Mucosa of stomach (tissue), 1 donor: ENCODE measurements around the gene GPC1.
A peak's percentile ranks its signal among the peaks of the same experiment; 100 is the strongest.

Experiments
- H3K27me3 ChIP-seq: one replicate; pipeline ENCODE4 v1.7.0; 2013; ENCODE audit warnings: mild to moderate bottlenecking, low read length; ENCODE audit not compliant: control insufficient read depth, insufficient read depth
- H3K36me3 ChIP-seq: one replicate; pipeline ENCODE4 v1.7.0; 2013; ENCODE audit warnings: low read length; ENCODE audit not compliant: control insufficient read depth, insufficient read depth
- H3K4me1 ChIP-seq: one replicate; pipeline ENCODE4 v1.7.0; 2013; ENCODE audit warnings: mild to moderate bottlenecking, low read length; ENCODE audit not compliant: control insufficient read depth, insufficient read depth
- H3K4me3 ChIP-seq: one replicate; pipeline ENCODE4 v1.7.0; 2013; ENCODE audit warnings: low read length
- H3K9ac ChIP-seq: one replicate; pipeline ENCODE4 v1.7.0; 2013; ENCODE audit warnings: mild to moderate bottlenecking, low read length, moderate library complexity
- H3K9me3 ChIP-seq: one replicate; pipeline ENCODE4 v1.7.0; 2013; ENCODE audit warnings: mild to moderate bottlenecking, low read length, moderate library complexity; ENCODE audit not compliant: control insufficient read depth
- donor health status: Pancreatic carcinoma.

Gene GPC1

DNA sequence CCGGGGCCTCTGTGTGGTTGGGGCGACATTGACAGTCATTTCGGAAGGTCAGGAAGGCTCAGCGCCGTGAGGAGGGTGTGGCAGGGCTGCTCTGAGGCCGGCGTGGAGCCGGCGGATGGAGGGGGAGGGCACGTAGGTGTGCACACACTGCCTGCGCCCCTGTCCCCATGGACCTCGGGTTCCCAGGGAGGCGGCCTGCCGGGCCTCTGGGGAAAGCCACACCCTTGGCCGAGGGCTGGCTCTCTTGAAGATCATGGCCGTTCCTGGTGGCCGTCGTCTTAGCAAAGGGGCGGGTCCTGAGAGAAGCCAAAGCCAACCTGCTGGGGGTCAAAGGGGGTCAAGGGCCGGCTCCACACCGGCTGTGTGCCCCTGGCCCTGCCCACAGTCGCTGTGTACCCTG, 11.9 kb downstream of the GPC1 start:
- no peaks in the 10 kb centered on the region for H3K36me3 ChIP-seq
- no peak overlapping the region for H3K9ac ChIP-seq
- H3K4me1 ChIP-seq, result peaks cover 31% of the 10 kb centered on the region
- no peaks in the 10 kb centered on the region for H3K9me3 ChIP-seq
- H3K27me3 ChIP-seq, result peaks cover 16% of the 10 kb centered on the region
- no peak overlapping the region for H3K4me3 ChIP-seq

DNA sequence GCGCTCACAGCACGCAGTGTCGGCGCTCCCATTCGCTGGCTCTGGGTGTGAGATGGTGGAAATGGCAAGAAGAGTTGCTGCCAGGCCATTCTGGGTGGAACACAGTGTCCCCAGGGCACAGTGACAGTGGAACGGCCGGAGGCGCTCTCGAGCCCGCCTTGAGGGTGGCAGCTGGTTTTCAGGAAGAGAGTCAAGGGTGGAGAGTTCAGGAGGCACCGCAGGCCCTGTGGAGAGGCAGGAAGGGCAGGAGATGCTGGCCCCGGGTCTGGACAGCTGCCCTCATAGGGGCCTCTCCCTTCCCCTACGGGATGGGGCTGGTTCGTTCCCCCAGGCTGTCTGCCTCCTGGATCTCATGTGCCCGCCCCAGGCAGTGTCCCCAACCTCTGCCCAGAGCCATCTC, 12.5 kb downstream of the GPC1 start:
- Histone ChIP-seq H3K4me3 (no peak overlapping the region), H3K9me3 (no peaks in the 10 kb centered on the region), H3K27me3 (peaks cover 15% of the 10 kb centered on the region), H3K4me1 (peaks cover 32% of the 10 kb centered on the region), H3K9ac (no peak overlapping the region), H3K36me3 (no peaks in the 10 kb centered on the region)

DNA sequence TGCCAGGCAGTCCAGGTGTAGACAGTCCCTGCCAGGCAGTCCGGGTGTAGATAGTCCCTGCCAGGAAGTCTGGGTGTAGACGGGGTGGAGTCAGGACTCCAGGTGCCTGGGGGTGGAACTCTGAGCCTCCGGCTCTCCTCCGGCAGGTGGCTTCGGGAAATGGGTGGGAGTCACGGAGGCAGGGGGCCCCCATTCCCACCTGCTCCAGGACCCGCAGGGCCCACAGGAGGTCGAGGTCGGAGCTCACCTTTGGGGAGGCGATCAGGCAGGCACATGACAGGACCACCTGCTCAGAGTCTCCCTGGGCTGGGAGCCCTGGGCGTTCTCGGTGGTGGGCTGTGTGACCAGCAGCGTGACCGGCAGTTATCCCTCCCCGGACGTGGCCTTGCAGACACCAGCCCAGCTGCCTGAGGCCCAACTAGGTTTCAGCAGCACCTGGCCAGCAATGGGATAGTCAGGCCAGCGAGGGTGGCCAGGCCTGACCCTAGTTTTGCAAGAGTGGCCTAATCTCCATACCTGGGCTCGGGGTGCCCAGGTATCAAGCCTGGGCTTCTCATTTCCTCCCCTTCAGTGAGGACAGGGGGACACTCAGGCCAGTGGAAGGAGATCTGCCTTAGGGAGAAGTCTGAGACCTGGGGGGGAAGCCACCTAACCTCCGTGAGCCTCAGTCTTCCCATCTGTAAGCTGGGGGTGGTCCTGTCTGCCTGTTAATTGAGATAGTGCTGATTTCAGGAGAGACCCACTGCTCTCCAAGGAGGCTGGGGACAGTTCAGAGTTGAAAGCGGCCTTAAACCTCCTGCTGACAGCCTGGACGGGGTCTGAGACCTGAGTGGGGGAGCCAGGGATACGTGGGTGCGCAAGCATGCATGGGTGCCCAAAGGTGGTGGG, 13.2 kb downstream of the GPC1 start:
- H3K4me3 ChIP-seq, result no peak overlapping the region
- peaks cover 15% of the 10 kb centered on the region for H3K27me3 ChIP-seq
- H3K36me3 ChIP-seq, result no peaks in the 10 kb centered on the region
- H3K4me1 ChIP-seq, result peaks cover 32% of the 10 kb centered on the region
- no peak overlapping the region for H3K9ac ChIP-seq
- no peaks in the 10 kb centered on the region for H3K9me3 ChIP-seq

DNA sequence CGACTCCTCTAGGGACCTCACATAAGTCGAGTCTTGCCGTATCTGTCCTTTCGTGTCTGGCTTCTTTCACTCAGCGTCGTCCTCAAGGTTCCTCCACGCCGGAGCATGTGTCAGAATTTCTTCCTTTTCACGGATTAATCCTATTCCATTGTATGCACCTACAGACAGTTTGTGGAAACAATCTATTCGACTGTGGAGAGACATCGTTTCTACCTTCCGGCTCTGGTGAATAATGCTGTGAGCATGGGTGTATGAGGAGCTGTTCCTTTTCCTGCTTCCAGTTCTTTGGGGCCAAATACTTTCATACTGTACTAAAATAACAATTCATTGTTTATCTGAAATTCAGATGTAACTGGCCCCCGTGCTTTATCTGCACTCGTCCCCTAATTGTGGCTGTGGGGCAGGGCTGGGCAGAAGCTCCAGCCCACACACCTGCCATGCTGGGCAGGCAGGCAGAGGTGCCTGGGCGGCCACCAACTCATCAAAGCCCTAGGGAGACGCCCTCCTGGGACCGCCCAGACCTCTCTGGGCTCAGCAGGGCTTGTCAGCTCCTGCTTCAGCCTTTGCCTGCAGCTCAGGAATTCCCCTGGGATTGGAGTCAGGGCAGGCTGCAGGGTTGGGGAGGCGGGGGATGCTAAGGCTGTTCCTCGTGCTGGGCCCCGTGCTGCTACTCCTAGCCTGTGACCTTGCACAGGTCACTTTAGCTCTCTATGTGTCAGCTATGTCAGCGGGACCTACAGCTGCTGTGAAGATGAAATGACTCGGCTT, 14.5 kb downstream of the GPC1 start:
- Histone ChIP-seq H3K9me3 (no peaks in the 10 kb centered on the region), H3K4me1 (peaks cover 32% of the 10 kb centered on the region), H3K27me3 (peaks cover 28% of the 10 kb centered on the region), H3K36me3 (no peaks in the 10 kb centered on the region), H3K4me3 (no peak overlapping the region), H3K9ac (no peak overlapping the region)

DNA sequence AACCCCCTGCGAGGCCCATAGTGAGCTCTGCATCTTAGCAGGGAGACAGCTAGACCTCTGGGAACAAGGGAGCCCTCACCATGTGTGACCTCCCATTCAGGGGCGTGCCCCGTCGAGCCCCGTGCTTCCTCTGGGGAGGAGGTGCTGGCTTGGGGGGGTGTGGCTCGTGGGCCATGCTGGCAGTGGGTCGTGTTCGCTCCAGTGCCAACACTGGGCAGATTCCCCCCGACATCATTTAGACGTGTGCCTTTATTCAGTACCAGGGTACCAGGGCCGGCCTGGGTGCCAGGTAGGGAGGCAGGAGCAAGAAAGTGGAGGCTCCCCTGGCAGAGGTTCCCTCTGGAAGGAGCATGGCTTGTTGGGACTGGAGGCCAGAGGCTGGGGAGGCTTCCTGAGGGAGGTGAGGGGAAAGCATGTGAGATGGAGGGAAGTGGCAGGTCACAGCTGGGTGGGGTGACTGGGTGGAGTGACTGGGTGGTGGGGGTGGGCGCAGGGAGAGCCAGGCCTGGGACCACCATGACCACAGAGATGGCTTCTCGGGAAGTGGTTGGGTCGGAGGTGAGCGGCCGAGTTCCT, 15.2 kb downstream of the GPC1 start:
- H3K4me3 ChIP-seq, result no peak overlapping the region
- H3K9ac ChIP-seq, result no peak overlapping the region
- H3K4me1 ChIP-seq, result peaks cover 38% of the 10 kb centered on the region
- H3K9me3 ChIP-seq, result no peaks in the 10 kb centered on the region
- H3K27me3 ChIP-seq, result peaks cover 35% of the 10 kb centered on the region
- no peaks in the 10 kb centered on the region for H3K36me3 ChIP-seq

DNA sequence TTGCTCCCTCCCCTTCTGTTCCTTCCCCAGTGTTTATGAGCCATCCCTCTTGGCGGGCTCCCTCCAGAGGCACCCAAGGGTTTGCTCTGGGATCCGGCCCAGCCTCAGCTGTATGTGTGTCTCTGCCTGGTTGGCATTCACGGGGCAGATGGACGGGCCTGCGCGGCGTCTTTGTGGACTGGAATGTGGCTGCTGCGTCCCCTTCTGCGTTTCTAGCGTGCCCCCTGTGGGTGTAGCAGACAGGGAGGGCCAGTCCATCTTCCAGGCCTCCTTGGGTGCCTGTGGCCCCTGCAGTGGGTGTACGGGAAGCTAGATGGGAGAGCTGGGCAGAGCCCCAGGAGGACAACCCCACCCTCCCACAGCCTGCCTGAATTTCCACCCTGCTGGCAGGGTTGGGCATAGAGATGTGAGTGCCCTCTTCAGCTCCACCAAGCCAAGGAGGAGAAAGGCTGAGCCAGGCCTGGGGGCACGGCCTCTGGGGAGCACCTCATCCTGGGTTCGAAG, 15.7 kb downstream of the GPC1 start:
- Histone ChIP-seq H3K9ac (no peak overlapping the region), H3K4me3 (no peak overlapping the region), H3K27me3 (peaks cover 40% of the 10 kb centered on the region), H3K4me1 (peaks cover 40% of the 10 kb centered on the region), H3K9me3 (no peaks in the 10 kb centered on the region), H3K36me3 (no peaks in the 10 kb centered on the region)

DNA sequence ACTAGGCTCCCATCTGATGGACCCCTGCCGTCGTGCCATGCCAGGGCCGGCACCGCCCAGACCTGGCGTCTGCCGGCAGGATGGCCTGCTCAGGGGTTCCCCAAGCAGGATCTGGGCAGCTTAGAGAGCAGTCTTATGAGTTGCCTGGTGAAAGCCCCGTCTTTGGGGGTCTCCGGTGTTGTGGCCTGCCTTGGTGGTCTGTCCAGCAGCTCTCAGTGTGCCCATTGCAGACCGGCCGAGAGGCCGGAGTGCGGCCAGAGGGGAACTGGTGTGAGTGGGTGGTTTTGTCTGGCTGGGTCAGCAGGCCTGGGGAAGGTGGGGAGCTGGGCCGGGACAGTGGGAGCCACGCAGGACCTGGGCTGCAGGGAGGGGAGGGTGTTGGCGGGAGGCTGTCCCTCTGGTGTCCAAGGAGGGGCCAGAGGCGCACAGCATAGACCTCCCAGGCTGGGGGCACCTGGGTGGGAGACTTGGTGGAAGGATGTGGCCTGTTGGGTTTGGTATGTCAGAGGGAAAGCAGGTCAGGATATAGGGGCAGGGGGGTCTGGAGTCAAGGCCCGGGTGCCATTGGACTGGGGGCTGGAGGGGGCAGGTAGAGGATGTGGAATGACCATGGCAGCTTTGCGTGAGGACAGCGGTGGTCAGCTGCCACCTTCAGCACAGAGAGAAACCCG, 16.5 kb downstream of the GPC1 start:
- H3K4me3 ChIP-seq, result no peak overlapping the region
- no peaks in the 10 kb centered on the region for H3K36me3 ChIP-seq
- H3K9ac ChIP-seq, result peak overlapping the region; percentile 3
- H3K4me1 ChIP-seq, result peaks cover 48% of the 10 kb centered on the region
- H3K27me3 ChIP-seq, result peaks cover 47% of the 10 kb centered on the region
- H3K9me3 ChIP-seq, result no peaks in the 10 kb centered on the region

DNA sequence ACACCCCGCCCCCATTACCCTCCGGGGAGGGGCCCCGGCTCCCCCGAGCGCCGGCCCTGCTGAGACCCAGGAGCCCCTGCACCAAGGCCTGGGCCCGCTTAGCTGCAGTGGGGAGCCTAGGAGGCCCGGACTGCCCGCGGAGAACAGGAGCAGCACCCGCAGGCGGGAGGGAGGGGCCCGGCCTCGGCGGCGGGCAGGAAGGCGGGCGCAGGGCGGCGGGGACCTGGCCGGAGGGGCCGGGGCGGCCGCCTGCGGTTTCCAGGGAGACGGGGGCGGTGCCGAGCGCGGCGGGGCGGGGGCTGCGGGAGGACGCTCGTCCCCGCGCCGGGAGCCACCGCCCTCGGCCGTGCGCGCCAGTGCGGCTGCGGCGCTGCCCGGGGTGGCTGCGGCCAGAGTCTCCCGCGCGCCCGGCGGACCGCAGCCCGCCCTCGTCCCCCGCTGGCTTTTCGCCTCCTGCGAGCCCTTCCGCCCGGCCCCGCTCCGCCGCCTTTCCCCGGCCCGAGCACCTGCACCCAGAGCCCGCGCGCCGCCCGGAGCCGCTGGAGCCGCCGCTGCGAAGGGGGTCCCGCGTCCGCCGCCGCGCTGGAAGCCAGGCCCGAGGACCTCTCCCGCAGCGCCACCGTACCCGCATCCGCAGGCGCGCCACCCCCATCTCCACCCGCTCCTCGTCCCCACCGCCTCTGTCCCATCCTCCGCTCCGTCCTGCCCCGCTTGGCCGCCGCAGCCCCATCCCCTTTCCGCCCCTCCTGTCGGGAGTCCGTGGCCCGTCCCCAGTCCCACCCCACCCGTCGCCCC, 17.2 kb downstream of the GPC1 start:
- H3K36me3 ChIP-seq, result no peaks in the 10 kb centered on the region
- peak overlapping the region; percentile 3 for H3K9ac ChIP-seq
- no peak overlapping the region for H3K4me3 ChIP-seq
- peaks cover 49% of the 10 kb centered on the region for H3K4me1 ChIP-seq
- H3K27me3 ChIP-seq, result peaks cover 48% of the 10 kb centered on the region
- no peaks in the 10 kb centered on the region for H3K9me3 ChIP-seq

DNA sequence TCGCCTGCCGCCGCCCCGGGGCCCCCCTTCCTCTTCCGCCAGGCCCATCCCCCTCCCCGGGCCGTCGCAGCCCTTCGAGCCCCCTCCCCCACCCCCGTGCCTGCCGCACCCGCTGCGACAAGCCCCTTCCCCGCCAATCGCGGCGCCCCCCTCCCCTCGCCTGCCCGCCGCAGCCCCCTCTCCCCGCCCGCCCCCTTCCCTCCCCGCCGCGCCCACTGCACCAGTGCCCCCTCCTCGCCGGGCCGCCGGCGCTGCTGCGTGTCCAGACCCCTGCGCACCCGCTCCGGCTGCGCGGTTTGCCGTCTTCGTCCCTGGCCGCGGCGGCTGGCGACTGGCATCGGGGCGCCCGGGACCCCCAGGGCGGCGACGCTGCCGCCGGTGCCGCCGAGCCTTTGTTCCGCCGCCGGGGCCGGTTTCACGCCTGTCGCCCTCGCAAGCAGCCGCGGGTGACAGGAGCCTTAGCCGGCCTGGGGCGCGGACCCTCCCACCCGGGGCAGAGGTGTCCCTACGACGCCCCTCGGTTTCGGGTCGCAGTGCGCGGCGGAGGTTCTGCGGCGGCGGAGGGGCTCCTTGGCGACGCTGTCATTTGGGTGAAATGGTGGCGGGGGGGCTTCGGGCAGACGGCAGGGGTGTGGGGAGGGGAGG, 18.1 kb downstream of the GPC1 start:
- H3K9me3 ChIP-seq, result no peaks in the 10 kb centered on the region
- H3K4me1 ChIP-seq, result peaks cover 42% of the 10 kb centered on the region
- H3K27me3 ChIP-seq, result peaks cover 51% of the 10 kb centered on the region
- no peaks in the 10 kb centered on the region for H3K36me3 ChIP-seq
- H3K9ac ChIP-seq, result no peak overlapping the region
- no peak overlapping the region for H3K4me3 ChIP-seq

DNA sequence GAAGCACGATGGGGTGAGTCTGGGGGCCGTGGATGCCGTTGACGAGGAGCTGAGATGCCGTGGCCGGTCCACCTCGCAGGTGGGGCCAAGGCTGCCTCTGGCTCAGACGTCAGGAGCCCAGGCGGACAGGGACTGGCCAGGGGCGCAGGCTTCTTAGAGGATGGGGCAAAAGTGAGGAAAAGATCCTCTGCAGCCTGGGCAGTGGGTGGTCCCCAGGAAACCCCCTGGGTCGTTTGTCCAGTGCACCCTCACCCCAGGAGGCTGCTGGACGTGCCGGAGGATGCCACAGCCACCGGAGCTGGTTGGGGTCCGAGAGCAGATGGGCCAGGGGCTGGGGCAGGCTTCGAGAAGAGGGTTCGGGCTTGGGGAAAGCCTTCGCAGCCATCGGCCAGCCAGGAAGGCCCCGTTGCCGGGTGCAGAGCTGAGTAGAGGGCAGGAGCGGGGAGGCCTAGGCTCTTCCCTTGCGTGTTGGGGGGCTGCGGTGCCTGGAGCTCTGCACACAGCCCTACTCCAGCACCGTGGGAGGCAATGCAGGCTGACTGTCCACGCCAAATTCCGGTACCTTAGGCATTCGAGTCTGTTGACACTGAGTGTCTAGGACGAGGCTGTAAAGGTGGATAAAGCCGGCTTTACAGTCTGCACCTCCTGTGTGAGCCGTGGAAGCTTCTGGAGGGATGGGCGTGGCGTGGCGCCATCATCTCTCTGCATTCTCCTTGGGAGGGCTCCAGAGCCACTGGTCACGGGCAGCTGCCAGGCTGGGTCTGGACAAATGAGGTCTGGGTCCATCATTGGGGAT, 18.8 kb downstream of the GPC1 start:
- no peak overlapping the region for H3K4me3 ChIP-seq
- H3K27me3 ChIP-seq, result peaks cover 51% of the 10 kb centered on the region
- no peak overlapping the region for H3K9ac ChIP-seq
- no peaks in the 10 kb centered on the region for H3K36me3 ChIP-seq
- H3K9me3 ChIP-seq, result no peaks in the 10 kb centered on the region
- H3K4me1 ChIP-seq, result peaks cover 40% of the 10 kb centered on the region
